NCI-H146 treated with DMSO at 0.1 percent for 48 hours (cell line): Measurements from ENCODE around the gene SULT2A1.
"Not testable (repeated sequence)": the region's sequence is repeated elsewhere in the genome, so short reads cannot be mapped to it uniquely, and the experiment has no call there.

Source experiments
- DNase-seq: peaks from one replicate; lab custom pipeline; 2025; ENCODE audit not compliant: unreplicated experiment; lab: John Stamatoyannopoulos, UW

Gene SULT2A1

GRCh38 chr19:47861630-47862029 is 24.5 kb downstream of the SULT2A1 start:
- DNase-seq, result no peak

GRCh38 chr19:47860602-47861297 is 25.4 kb downstream of the SULT2A1 start:
- DNase-seq, result no peak

GRCh38 chr19:47859838-47860237 is 26.3 kb downstream of the SULT2A1 start:
- not testable (repeated sequence) for DNase-seq

GRCh38 chr19:47858646-47859285 is 27.3 kb downstream of the SULT2A1 start, which contains the start of gene TPRX2:
TSS of gene TPRX2 (plus strand) at chr19:47859235. CDS start at chr19:47859247, 12 bp downstream.
- not testable (repeated sequence) for DNase-seq

GRCh38 chr19:47858231-47858630 is 27.9 kb downstream of the SULT2A1 start:
- not testable (repeated sequence) for DNase-seq

GRCh38 chr19:47854459-47854858 is 31.7 kb downstream of the SULT2A1 start:
- no peak for DNase-seq

- DNase-seq, result no peak
Measured at GRCh38 chr19:47853003-47853402, 33.1 kb downstream of the SULT2A1 start.

GRCh38 chr19:47848823-47849473 is 37.2 kb downstream of the SULT2A1 start:
- DNase-seq, result no peak

GRCh38 chr19:47848425-47848822 is 37.7 kb downstream of the SULT2A1 start:
- DNase-seq, result no peak

- DNase-seq, result no peak
Measured at GRCh38 chr19:47842941-47843340, 43.2 kb downstream of the SULT2A1 start.

- no peak for DNase-seq
Measured at GRCh38 chr19:47839913-47840312, 46.2 kb downstream of the SULT2A1 start.

- DNase-seq, result no peak
Measured at GRCh38 chr19:47839411-47839810, 46.7 kb downstream of the SULT2A1 start.

GRCh38 chr19:47836038-47836437 is 50.1 kb downstream of the SULT2A1 start:
- DNase-seq, result no peak

GRCh38 chr19:47832723-47833122 is 53.4 kb downstream of the SULT2A1 start:
- no peak for DNase-seq

- DNase-seq, result no peak
Measured at GRCh38 chr19:47826800-47827199, 59.3 kb downstream of the SULT2A1 start.

GRCh38 chr19:47824396-47824795 is 61.7 kb downstream of the SULT2A1 start:
- no peak for DNase-seq

- DNase-seq, result no peak
Measured at GRCh38 chr19:47821460-47822020, 64.6 kb downstream of the SULT2A1 start, which contains the start of gene CRX. TSS of gene CRX (plus strand) at chr19:47821937. CDS start at chr19:47834444, 12,507 bp downstream.
